GM19468 (cell line): ENCODE data around the gene RMI2.
A peak's percentile ranks its signal among the peaks of the same experiment; 100 is the strongest.
"Not testable (repeated sequence)": the region's sequence is repeated elsewhere in the genome, so short reads cannot be mapped to it uniquely, and the experiment has no call there.

Experiments used
- ATAC-seq: cut with Tn5 transposase; IDR thresholded peaks from one replicate; pipeline ENCODE4 v1.9.1; 2021; ENCODE audit warnings: mild to moderate bottlenecking, moderate library complexity, moderate number of reproducible peaks; ENCODE audit not compliant: unreplicated experiment; ENCODE audit errors: extremely low read depth

The RMI2 gene

DNA sequence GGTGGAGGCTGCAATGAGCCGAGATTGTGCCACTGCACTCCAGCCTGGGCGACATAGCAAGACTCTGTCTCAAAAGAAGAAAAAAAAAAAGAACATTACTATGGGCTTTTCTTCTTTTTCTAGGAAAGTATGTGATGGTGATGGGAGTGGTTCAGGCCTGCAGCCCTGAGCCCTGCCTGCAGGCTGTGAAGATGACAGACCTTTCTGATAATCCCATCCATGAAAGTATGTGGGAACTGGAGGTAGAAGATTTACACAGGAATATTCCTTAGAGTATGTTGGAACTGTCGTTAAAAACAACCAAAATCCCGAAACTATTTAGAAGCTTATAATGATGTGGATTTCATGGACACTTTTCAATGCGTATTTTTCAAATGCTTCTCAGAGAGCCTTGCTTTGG is 5.3 kb downstream of the RMI2 start:
- ATAC-seq, result no peak

- no peak for ATAC-seq
These were observed 5.7 kb downstream of the RMI2 start for GRCh38 chr16:11350921-11351335.

- no peak for ATAC-seq
These were observed 7.9 kb downstream of the RMI2 start for GRCh38 chr16:11353158-11353557.

- no peak for ATAC-seq
These were observed 9.1 kb downstream of the RMI2 start for GRCh38 chr16:11354407-11354732.

- ATAC-seq, result peak; percentile 11
These were observed 9.7 kb downstream of the RMI2 start for GRCh38 chr16:11354733-11355574.

GRCh38 chr16:11355862-11356261 is 10.6 kb downstream of the RMI2 start:
- ATAC-seq, result no peak

- ATAC-seq, result no peak
These were observed 11.5 kb downstream of the RMI2 start for GRCh38 chr16:11356573-11357331.

DNA sequence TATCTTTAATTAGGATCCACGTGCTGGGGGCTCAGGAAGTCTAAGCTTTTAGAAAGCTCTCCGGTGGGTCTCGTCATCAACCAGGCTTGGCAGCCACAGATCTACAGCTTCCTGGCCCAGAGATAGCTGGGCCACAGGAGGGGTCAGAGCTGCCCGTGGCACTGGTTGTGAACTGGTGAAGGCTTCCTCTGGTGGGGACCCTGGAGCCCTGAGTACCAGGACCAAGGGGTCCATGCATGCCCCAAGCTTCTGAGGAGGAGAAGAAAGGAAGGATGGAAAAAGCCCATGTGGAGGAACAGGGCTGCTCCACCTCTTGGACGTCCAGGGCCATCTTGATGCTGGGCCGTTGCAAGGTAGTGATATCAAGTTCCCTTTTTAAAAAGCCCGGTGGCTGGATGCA is 13.3 kb downstream of the RMI2 start:
- ATAC-seq, result no peak

GRCh38 chr16:11359370-11359769 is 14.1 kb downstream of the RMI2 start:
- ATAC-seq, result no peak

DNA sequence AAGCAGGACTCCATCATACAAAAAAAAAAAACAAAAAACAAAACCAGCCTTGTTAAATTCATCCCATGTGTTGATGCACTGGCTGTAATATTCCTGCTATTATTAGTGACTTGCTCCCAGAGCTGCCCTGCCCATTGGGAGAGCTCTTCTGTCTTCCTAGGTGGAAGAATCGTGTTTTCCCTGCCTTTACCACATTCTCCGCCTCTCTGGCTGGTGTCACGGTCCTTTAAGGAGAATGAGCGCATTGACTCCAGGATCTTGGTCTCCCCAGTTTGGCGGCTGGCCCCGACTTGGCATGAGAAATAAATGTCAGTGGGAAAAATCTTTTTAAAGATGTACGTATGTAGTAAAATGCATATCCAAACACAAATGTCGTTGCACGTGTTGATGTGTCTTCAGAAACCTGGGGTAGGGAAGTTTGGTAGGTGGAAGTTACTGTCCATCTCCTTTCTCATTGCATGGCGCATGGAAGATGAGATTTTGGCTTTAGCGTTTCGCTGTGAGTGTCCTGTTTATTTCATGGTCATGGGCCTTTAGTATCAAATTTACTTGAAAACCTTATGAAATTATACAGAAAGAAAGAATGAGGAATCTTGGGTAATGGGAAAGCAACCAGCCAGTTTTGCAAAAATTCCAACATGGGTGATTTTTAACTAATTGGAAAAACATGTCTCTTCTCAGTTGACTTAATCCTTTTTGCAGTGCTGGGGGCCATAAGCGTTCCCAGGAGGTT is 15.5 kb downstream of the RMI2 start:
- ATAC-seq, result no peak

- ATAC-seq, result no peak
These were observed 16.6 kb downstream of the RMI2 start for GRCh38 chr16:11361701-11362451.

- no peak for ATAC-seq
These were observed 18.6 kb downstream of the RMI2 start for GRCh38 chr16:11363927-11364258.

GRCh38 chr16:11367483-11367906 is 22.2 kb downstream of the RMI2 start:
- ATAC-seq, result no peak

GRCh38 chr16:11370084-11370931 is 25.0 kb downstream of the RMI2 start:
- peak; percentile 44 for ATAC-seq

- ATAC-seq, result not testable (repeated sequence)
These were observed 25.6 kb downstream of the RMI2 start for GRCh38 chr16:11370932-11371279.

GRCh38 chr16:11372073-11372828 is 27.0 kb downstream of the RMI2 start:
- no peak for ATAC-seq

DNA sequence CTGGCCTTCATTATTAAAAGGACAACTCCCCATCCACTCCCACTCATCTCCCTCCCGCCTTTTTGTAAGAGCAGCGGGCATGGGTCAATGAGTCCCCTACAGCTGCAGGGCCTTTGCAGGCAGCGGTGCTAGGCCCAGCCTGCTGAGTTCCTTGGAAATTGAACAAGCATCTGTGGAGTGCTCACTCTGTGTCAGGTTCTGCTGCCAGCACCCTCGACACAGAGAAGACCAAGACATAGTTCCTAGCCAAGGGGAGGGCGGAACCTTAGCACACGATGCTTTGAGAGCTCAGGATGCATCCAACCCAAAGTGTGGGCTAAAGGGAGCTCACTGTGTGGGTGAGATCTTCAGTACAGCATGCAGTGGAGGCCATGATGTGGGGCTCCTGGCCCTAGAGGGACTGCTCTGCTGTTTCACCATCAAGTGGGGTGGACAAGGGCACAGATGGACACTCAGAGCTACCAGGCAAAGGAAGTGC is 27.6 kb downstream of the RMI2 start:
- ATAC-seq, result no peak

GRCh38 chr16:11374255-11374654 is 29.0 kb downstream of the RMI2 start:
- no peak for ATAC-seq

- ATAC-seq, result no peak
These were observed 31.9 kb downstream of the RMI2 start for GRCh38 chr16:11377154-11377553.
